Breast epithelium (tissue), 4 donors: ENCODE measurements around the gene TMEM212. TPM values are rescaled to one million over a fixed set of nuclear protein-coding genes. Genes with fewer than 3 reads are reported as not detected.

Experiments
- DNase-seq, 2 donors: peaks; one replicate each; pipeline ENCODE4 v3.0.0-alpha.2; 2019; ENCODE audit warnings: low spot score in 2 of 2
- H3K27ac ChIP-seq, 2 donors: fragments of 200-600 bp; sonication (generic) in 1 of 2; one replicate each; pipeline ENCODE4 v1.5.1; 2016 to 2019; ENCODE audit warnings: mild to moderate bottlenecking in 1 of 2
- H3K27me3 ChIP-seq, 2 donors: fragments of 200-600 bp; sonication (generic) in 1 of 2; one replicate each; pipeline versions ENCODE4 v1.5.1 to v1.6.0; 2017 to 2019; ENCODE audit warnings: control low read depth in 1 of 2, mild to moderate bottlenecking in 1 of 2
- H3K36me3 ChIP-seq: fragments of 200-600 bp; one replicate; pipeline ENCODE4 v1.5.1; 2019
- H3K4me1 ChIP-seq, 2 donors: fragments of 200-600 bp; sonication (generic); one replicate each; pipeline ENCODE4 v1.5.1; 2016 to 2019; ENCODE audit warnings: control low read depth in 1 of 2
- H3K4me3 ChIP-seq, 3 donors: fragments of 200-600 bp; sonication (generic); 1 replicate in 2 of 3; 2 replicates in 1 of 3; pipeline ENCODE4 v1.5.1; 2016 to 2019; ENCODE audit warnings: mild to moderate bottlenecking in 3 of 3, moderate library complexity in 2 of 3
- H3K9me3 ChIP-seq, 2 donors: fragments of 200-600 bp; sonication (generic) in 1 of 2; one replicate each; pipeline ENCODE4 v1.5.1; 2016 to 2019; ENCODE audit warnings: control low read depth in 1 of 2
- CTCF ChIP-seq, 3 donors: fragments of 450-650 bp; IDR thresholded peaks; one replicate each; pipeline ENCODE4 v1.5.1; 2016 to 2017; ENCODE audit warnings: antibody characterized with exemption in 3 of 3, mild to moderate bottlenecking in 3 of 3, moderate library complexity in 3 of 3
- POLR2A ChIP-seq: fragments of 450-650 bp; IDR thresholded peaks from one replicate; pipeline ENCODE4 v1.6.1; 2016; ENCODE audit warnings: antibody characterized with exemption, mild to moderate bottlenecking, moderate library complexity
- POLR2AphosphoS5 ChIP-seq, 3 donors: sonication (generic); formaldehyde crosslinking; IDR thresholded peaks; one replicate each; pipeline ENCODE4 v1.6.1; 2017; ENCODE audit warnings: antibody characterized with exemption in 3 of 3
- intact Hi-C: fragments of 100-400 bp; cut with DNase I; formaldehyde crosslinking; loops from one replicate; pipeline ENCODE4 v1.15.1; 2023; ENCODE audit warnings: low total_unique reads
- total RNA-seq, 3 donors: library from RNA; depleted of rRNA; stranded (reverse); fragments of >200 nt; gene quantifications; one replicate each; pipeline ENCODE4 v1.1.0, GENCODE V29; 2016

TMEM212 gene
- total RNA-seq, 3 donors from 2014 or later = 1.3 TPM; not detected in 2

- Histone ChIP-seq H3K4me1 (peaks cover 0 to 4% of the 10 kb centered on the region in 2 donors), H3K36me3 (no peaks in the 10 kb centered on the region), H3K4me3 (no peak overlapping the region), H3K9me3 (no peaks in the 10 kb centered on the region), H3K27me3 (no peaks in the 10 kb centered on the region), H3K27ac (peak overlapping the region in 1 of 2 donors; percentile 57)
- TF ChIP-seq POLR2AphosphoS5 (IDR thresholded peaks at IDR 0.05) (no peak), CTCF (IDR thresholded peaks at IDR 0.05) (no peak), POLR2A (no peak)
- intact Hi-C loops = no loop called here
- no peak for DNase-seq
Measured at GRCh38 chr3:171873580-171873979, 30.4 kb downstream of the TMEM212 start.

GRCh38 chr3:171874251-171874681 lies 31.1 kb downstream of the TMEM212 start:
- Histone ChIP-seq H3K4me1 (peaks cover 0 to 4% of the 10 kb centered on the region in 2 donors), H3K27me3 (no peaks in the 10 kb centered on the region), H3K4me3 (no peak overlapping the region), H3K27ac (peak overlapping the region in 1 of 2 donors; percentile 57), H3K36me3 (no peaks in the 10 kb centered on the region), H3K9me3 (no peaks in the 10 kb centered on the region)
- intact Hi-C loops = no loop called here
- TF ChIP-seq CTCF (IDR thresholded peaks at IDR 0.05) = no peak
- no peak for TF ChIP-seq POLR2A
- no peak for TF ChIP-seq POLR2AphosphoS5 (IDR thresholded peaks at IDR 0.05)
- no peak for DNase-seq

GRCh38 chr3:171874879-171875278 lies 31.7 kb downstream of the TMEM212 start:
- Histone ChIP-seq H3K27ac (peak overlapping the region in 1 of 2 donors; percentile 57), H3K4me1 (peaks cover 0 to 4% of the 10 kb centered on the region in 2 donors), H3K36me3 (no peaks in the 10 kb centered on the region), H3K9me3 (no peaks in the 10 kb centered on the region), H3K27me3 (no peaks in the 10 kb centered on the region), H3K4me3 (no peak overlapping the region)
- intact Hi-C loops = no loop called here
- TF ChIP-seq POLR2A (no peak), CTCF (IDR thresholded peaks at IDR 0.05) (no peak), POLR2AphosphoS5 (IDR thresholded peaks at IDR 0.05) (no peak)
- no peak for DNase-seq

GRCh38 chr3:171875923-171876412 lies 32.8 kb downstream of the TMEM212 start:
- intact Hi-C loops = no loop called here
- H3K36me3 ChIP-seq = no peaks in the 10 kb centered on the region
- H3K9me3 ChIP-seq = no peaks in the 10 kb centered on the region
- no peaks in the 10 kb centered on the region for H3K27me3 ChIP-seq
- TF ChIP-seq POLR2A (no peak), POLR2AphosphoS5 (IDR thresholded peaks at IDR 0.05) (no peak), CTCF (IDR thresholded peaks at IDR 0.05) (no peak)
- H3K27ac ChIP-seq = no peak overlapping the region
- peaks cover 0 to 4% of the 10 kb centered on the region in 2 donors for H3K4me1 ChIP-seq
- H3K4me3 ChIP-seq = no peak overlapping the region
- no peak for DNase-seq

GRCh38 chr3:171876680-171877147 lies 33.6 kb downstream of the TMEM212 start:
- H3K36me3 ChIP-seq = no peaks in the 10 kb centered on the region
- H3K27me3 ChIP-seq = no peaks in the 10 kb centered on the region
- H3K9me3 ChIP-seq = no peaks in the 10 kb centered on the region
- DNase-seq = no peak
- TF ChIP-seq CTCF (IDR thresholded peaks at IDR 0.05) = no peak
- TF ChIP-seq POLR2AphosphoS5 (IDR thresholded peaks at IDR 0.05) = no peak
- no peak for TF ChIP-seq POLR2A
- H3K27ac ChIP-seq = no peak overlapping the region
- intact Hi-C loops = no loop called here
- no peak overlapping the region for H3K4me3 ChIP-seq
- H3K4me1 ChIP-seq = peaks cover 0 to 4% of the 10 kb centered on the region in 2 donors
